ENCODE data around the gene TREML4. TPM values are rescaled to one million over a fixed set of nuclear protein-coding genes. Genes with fewer than 3 reads are reported as not detected.
A peak's percentile ranks its signal among the peaks of the same experiment; 100 is the strongest.

Gene TREML4
- total and polyA plus RNA-seq, 2 of the 8 experiments (the other 6 are each of a cell fraction or from before 2014, with no cell fraction given): not detected

DNA sequence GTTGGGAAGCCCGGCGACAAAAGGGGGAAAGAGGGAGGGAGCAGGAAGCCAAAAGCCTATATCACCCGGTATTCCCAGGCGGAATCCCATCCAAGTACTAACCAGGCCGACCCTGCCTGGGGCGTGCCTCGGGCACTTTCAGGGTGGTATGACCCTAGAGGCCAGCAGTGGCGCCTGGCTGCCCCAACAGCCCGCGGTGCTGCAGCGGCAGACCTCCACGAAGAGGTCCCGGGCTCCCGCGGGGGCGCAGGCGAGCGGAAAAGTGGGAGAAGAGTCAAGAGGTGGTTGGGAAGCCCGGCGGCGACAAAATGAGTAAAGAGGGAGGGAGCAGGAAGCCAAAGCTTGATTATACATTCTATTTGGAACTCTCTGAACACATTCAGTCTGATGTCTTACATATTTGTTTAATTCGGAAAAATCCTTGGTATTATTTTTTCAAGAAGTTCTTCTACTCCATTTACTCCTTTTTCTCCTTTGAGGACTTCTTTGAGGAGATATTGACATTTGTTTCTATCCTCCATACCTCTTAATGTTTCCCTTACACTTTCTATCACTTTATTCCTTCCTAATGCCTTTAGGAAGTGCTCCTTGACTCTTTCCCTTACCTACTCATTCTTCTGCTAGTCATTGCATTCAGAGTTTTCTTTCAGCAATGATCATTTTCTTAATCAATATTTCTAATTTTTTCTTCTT lies 11.5 kb downstream of the TREML4 start:
- WGBS, 2 experiments (ENCODE audit: extremely low coverage in 1 of 2, insufficient coverage in 1 of 2, insufficient read length in 1 of 2, insufficient replicate concordance in 2 of 2, low coverage in 1 of 2, low lambda C conversion rate in 2 of 2, missing lambda C conversion rate in 1 of 2): 6% methylated on average over 20 of the region's 22 CpGs; no CpG with 5 or more reads in 1 of the 2 experiments
- POLR2A ChIA-PET (ENCODE audit: partially characterized antibody): no interaction called here

More for the DNA sequence above, 11.5 kb downstream of the TREML4 start:
- FAIRE-seq: no peak
- H2BK20ac ChIP-seq (ENCODE audit: low read length): no peak overlapping the region
- no peak overlapping the region for H4K5ac ChIP-seq (ENCODE audit: insufficient read length, low read depth, low read length)
- H2AK5ac ChIP-seq (ENCODE audit: low read depth, low read length): no peak overlapping the region
- H3K23me2 ChIP-seq (ENCODE audit: low read depth, low read length): no peaks in the 10 kb centered on the region; the same call in 1 of the 2 replicates
- no peak overlapping the region for H2BK15ac ChIP-seq (ENCODE audit: low read length)
- no peaks in the 10 kb centered on the region for H3K79me2 ChIP-seq (ENCODE audit: control insufficient read depth in 1 of 2, insufficient read depth in 2 of 2, low read length in 2 of 2)
- peaks cover 0 to 4% (median 0%) of the 10 kb centered on the region in 4 experiments; a peak in 2 of 7 replicates for H3K4me1 ChIP-seq (replicated peaks in 1 of 4; ENCODE audit: control insufficient read depth in 3 of 4, insufficient read depth in 4 of 4, low read length in 3 of 4)
- H3K56ac ChIP-seq (replicated peaks; ENCODE audit: insufficient read length, low read depth, low read length): no peak overlapping the region
- H3K4me3 ChIP-seq (ENCODE audit: extremely low read depth in 1 of 4, insufficient read depth in 2 of 4, low read depth in 3 of 4, low read length in 4 of 4): peak overlapping the region; percentile 33 to 66 (median 44); a peak in 7 of 8 replicates
- no peaks in the 10 kb centered on the region for H3K36me3 ChIP-seq (ENCODE audit: control insufficient read depth in 2 of 4, insufficient read depth in 4 of 4, low read length in 3 of 4)
- no peak overlapping the region for H3K4ac ChIP-seq (replicated peaks; ENCODE audit: insufficient read length, low read depth, low read length)
- no peak overlapping the region for H2BK120ac ChIP-seq (replicated peaks; ENCODE audit: low read depth, low read length)
- TF ChIP-seq, protein P1, sequence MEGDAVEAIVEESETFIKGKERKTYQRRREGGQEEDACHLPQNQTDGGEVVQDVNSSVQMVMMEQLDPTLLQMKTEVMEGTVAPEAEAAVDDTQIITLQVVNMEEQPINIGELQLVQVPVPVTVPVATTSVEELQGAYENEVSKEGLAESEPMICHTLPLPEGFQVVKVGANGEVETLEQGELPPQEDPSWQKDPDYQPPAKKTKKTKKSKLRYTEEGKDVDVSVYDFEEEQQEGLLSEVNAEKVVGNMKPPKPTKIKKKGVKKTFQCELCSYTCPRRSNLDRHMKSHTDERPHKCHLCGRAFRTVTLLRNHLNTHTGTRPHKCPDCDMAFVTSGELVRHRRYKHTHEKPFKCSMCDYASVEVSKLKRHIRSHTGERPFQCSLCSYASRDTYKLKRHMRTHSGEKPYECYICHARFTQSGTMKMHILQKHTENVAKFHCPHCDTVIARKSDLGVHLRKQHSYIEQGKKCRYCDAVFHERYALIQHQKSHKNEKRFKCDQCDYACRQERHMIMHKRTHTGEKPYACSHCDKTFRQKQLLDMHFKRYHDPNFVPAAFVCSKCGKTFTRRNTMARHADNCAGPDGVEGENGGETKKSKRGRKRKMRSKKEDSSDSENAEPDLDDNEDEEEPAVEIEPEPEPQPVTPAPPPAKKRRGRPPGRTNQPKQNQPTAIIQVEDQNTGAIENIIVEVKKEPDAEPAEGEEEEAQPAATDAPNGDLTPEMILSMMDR (IDR thresholded peaks at IDR 0.05; ENCODE audit: control extremely low read depth in 1 of 3, insufficient read depth in 1 of 3, low read depth in 1 of 3, low read length in 3 of 3): peak; percentile 15 to 29 (median 20); a peak in 3 of 4 replicates
- TF ChIP-seq CTBP2 (IDR thresholded peaks at IDR 0.05; ENCODE audit: borderline replicate concordance, insufficient read depth, insufficient read length, low read length) (peak; percentile 59), ASH2L (IDR thresholded peaks at IDR 0.05; ENCODE audit: low read length) (peak; percentile 78), RAD21 (IDR thresholded peaks at IDR 0.05 in 1 of 2, conservative IDR thresholded peaks at IDR 0.05 in 1 of 2; ENCODE audit: low read depth in 2 of 2, low read length in 2 of 2) (peak in 1 of 2 experiments; percentile 4; a peak in 1 of 4 replicates), NRF1 (IDR thresholded peaks at IDR 0.05; ENCODE audit: low read depth, low read length) (no peak), KDM4A (IDR thresholded peaks at IDR 0.05; ENCODE audit: low read depth, low read length, severe bottlenecking) (peak; percentile 77), CREB1 (IDR thresholded peaks at IDR 0.05) (no peak), RBBP5 (IDR thresholded peaks at IDR 0.05; ENCODE audit: borderline replicate concordance, low read depth, low read length) (peak; percentile 76; the same call in 1 of the 2 replicates)
- H3K9me3 ChIP-seq (ENCODE audit: insufficient read depth in 2 of 2, low read depth in 1 of 2, low read length in 1 of 2): no peaks in the 10 kb centered on the region
- CTCF ChIA-PET (ENCODE audit: partially characterized antibody): interaction anchor here (0.8 to 1.4 kb wide), 3 partner anchors 8 to 58 kb away, joined by 3 to 4 read pairs (median 3); no protein-coding TSS in a partner anchor
- no peak overlapping the region for H2BK5ac ChIP-seq (ENCODE audit: low read depth, low read length)
- H3K14ac ChIP-seq (ENCODE audit: insufficient read length): no peak overlapping the region
- peak overlapping the region; percentile 39 to 65; a peak in 3 of 4 replicates for H3K4me2 ChIP-seq (ENCODE audit: insufficient read depth in 1 of 2, low read depth in 2 of 2, low read length in 2 of 2)
- H4K20me1 ChIP-seq (replicated peaks in 1 of 2; ENCODE audit: control insufficient read depth in 1 of 2, insufficient read depth in 2 of 2, low read length in 2 of 2): peaks cover 0 to 1% of the 10 kb centered on the region in 2 experiments
- H3K27ac ChIP-seq (ENCODE audit: low read depth, low read length): no peak overlapping the region
- no peak overlapping the region for H2BK12ac ChIP-seq (ENCODE audit: low read depth, low read length)
- H2AFZ ChIP-seq (ENCODE audit: low read length): no peak overlapping the region
- no peak overlapping the region for H3K9ac ChIP-seq (replicated peaks in 1 of 4; ENCODE audit: extremely low read depth in 1 of 4, low read depth in 3 of 4, low read length in 3 of 4)
- H4K8ac ChIP-seq (ENCODE audit: extremely low read depth, insufficient read depth, low read length): no peak overlapping the region
- H3K79me1 ChIP-seq (ENCODE audit: low read depth, low read length): no peaks in the 10 kb centered on the region
- H4K91ac ChIP-seq (replicated peaks; ENCODE audit: insufficient read length, low read length): no peak overlapping the region
- no peak overlapping the region for H3K23ac ChIP-seq (ENCODE audit: insufficient read length)
- H3K27me3 ChIP-seq (replicated peaks in 1 of 4; ENCODE audit: control insufficient read depth in 3 of 4, extremely low read depth in 1 of 4, insufficient read depth in 3 of 4, low read length in 3 of 4): no peaks in the 10 kb centered on the region; a peak in 1 of 7 replicates
- peak in 1 of 2 experiments; percentile 76 for DNase-seq (ENCODE audit: low read depth in 1 of 2, low spot score in 2 of 2)
- no peak overlapping the region; the same call in 1 of the 2 replicates for H3K18ac ChIP-seq (ENCODE audit: extremely low read depth, low read length)
